HepG2 (cell line): ENCODE measurements around the gene ZNF512B. TPM values are rescaled to one million over a fixed set of nuclear protein-coding genes. Genes with fewer than 3 reads are reported as not detected.

Experiments
- CREB3 ChIP-seq: sonication (generic); formaldehyde crosslinking; IDR thresholded peaks from 2 replicates; pipeline ENCODE4 v1.5.0; 2020; ENCODE audit warnings: missing genetic modification reagents
- CSRNP2 ChIP-seq: sonication (generic); formaldehyde crosslinking; conservative IDR thresholded peaks from 2 replicates; pipeline ENCODE4 v1.8.0; 2022; ENCODE audit warnings: low read depth, missing genetic modification reagents
- GLI4 ChIP-seq: sonication (generic); formaldehyde crosslinking; IDR thresholded peaks from 2 replicates; pipeline ENCODE4 v1.5.1; 2020; ENCODE audit warnings: missing genetic modification reagents, mild to moderate bottlenecking, moderate library complexity, borderline replicate concordance
- HDAC1 ChIP-seq: sonication (generic); formaldehyde crosslinking; IDR thresholded peaks from 2 replicates; pipeline ENCODE4 v1.5.1; 2020; ENCODE audit warnings: mild to moderate bottlenecking, missing genetic modification reagents
- HNRNPUL1 ChIP-seq: fragments of 200-400 bp; formaldehyde crosslinking; IDR thresholded peaks from 2 replicates; pipeline ENCODE4 v1.6.1; 2017; ENCODE audit warnings: low read depth, mild to moderate bottlenecking, low read length, moderate library complexity
- HOXA3 ChIP-seq: sonication (generic); formaldehyde crosslinking; IDR thresholded peaks from 2 replicates; pipeline ENCODE4 v1.5.0; 2020; ENCODE audit warnings: missing genetic modification reagents
- KAT8 ChIP-seq: IDR thresholded peaks from 2 replicates; pipeline ENCODE4 v1.6.1; 2016; ENCODE audit warnings: missing genetic modification reagents, missing compliant biosample characterization
- LCORL ChIP-seq, 2 experiments: fragments of 450-650 bp in 1 of 2; sonication (generic) in 1 of 2; formaldehyde crosslinking in 1 of 2; IDR thresholded peaks; 2 replicates each; pipeline versions ENCODE4 v1.5.0 to v1.6.1; 2017 to 2020; ENCODE audit warnings: antibody characterized with exemption in 1 of 2, missing genetic modification reagents in 1 of 2
- MED1 ChIP-seq: sonication (generic); formaldehyde crosslinking; IDR thresholded peaks from 2 replicates; pipeline ENCODE4 v1.4.0; 2020; ENCODE audit warnings: missing genetic modification reagents
- RORA ChIP-seq: sonication (generic); formaldehyde crosslinking; IDR thresholded peaks from 2 replicates; pipeline ENCODE4 v1.5.0; 2020; ENCODE audit warnings: mild to moderate bottlenecking, missing genetic modification reagents, moderate library complexity
- SRF ChIP-seq: IDR thresholded peaks from 2 replicates; pipeline ENCODE4 v1.6.1; 2011; ENCODE audit warnings: mild to moderate bottlenecking, low read depth, low read length, moderate library complexity
- SYNCRIP ChIP-seq: fragments of 200-400 bp; formaldehyde crosslinking; IDR thresholded peaks from 2 replicates; pipeline ENCODE4 v1.6.1; 2018; ENCODE audit warnings: mild to moderate bottlenecking, low read depth, low read length; ENCODE audit not compliant: insufficient read depth
- TARDBP ChIP-seq: sonication (generic); formaldehyde crosslinking; IDR thresholded peaks from 2 replicates; pipeline ENCODE4 v1.8.0; 2022; ENCODE audit warnings: mild to moderate bottlenecking, missing genetic modification reagents
- ZFX ChIP-seq: sonication (generic); formaldehyde crosslinking; IDR thresholded peaks from 2 replicates; pipeline ENCODE4 v1.4.0; 2020; ENCODE audit warnings: mild to moderate bottlenecking, low read depth, missing genetic modification reagents, moderate library complexity
- ZNF430 ChIP-seq: sonication (generic); formaldehyde crosslinking; IDR thresholded peaks from 2 replicates; pipeline ENCODE4 v1.9.0; 2021; ENCODE audit warnings: mild to moderate bottlenecking, missing genetic modification reagents
- ZNF431 ChIP-seq: sonication (generic); formaldehyde crosslinking; IDR thresholded peaks from 2 replicates; pipeline ENCODE4 v1.9.0; 2022; ENCODE audit warnings: missing genetic modification reagents, low read depth, mild to moderate bottlenecking, borderline replicate concordance
- ZNF468 ChIP-seq: sonication (generic); formaldehyde crosslinking; IDR thresholded peaks from 2 replicates; pipeline ENCODE4 v1.8.0; 2022; ENCODE audit warnings: mild to moderate bottlenecking, moderate library complexity, missing genetic modification reagents
- ZNF496 ChIP-seq: sonication (generic); formaldehyde crosslinking; IDR thresholded peaks from 2 replicates; pipeline ENCODE4 v1.8.1; 2023; ENCODE audit warnings: mild to moderate bottlenecking, moderate library complexity, missing genetic modification reagents; ENCODE audit not compliant: insufficient replicate concordance
- ZNF512B ChIP-seq: sonication (generic); formaldehyde crosslinking; IDR thresholded peaks from 2 replicates; pipeline ENCODE4 v1.5.1; 2020; ENCODE audit warnings: missing genetic modification reagents, mild to moderate bottlenecking, borderline replicate concordance
- ZNF713 ChIP-seq: sonication (generic); formaldehyde crosslinking; IDR thresholded peaks from 2 replicates; pipeline ENCODE4 v1.4.0; 2020; ENCODE audit warnings: mild to moderate bottlenecking, missing genetic modification reagents
- ZNF766 ChIP-seq: sonication (generic); formaldehyde crosslinking; IDR thresholded peaks from 2 replicates; pipeline ENCODE4 v1.5.0; 2020; ENCODE audit warnings: missing genetic modification reagents, borderline replicate concordance
- ZNF83 ChIP-seq: sonication (generic); formaldehyde crosslinking; IDR thresholded peaks from 2 replicates; pipeline ENCODE4 v1.4.0; 2020; ENCODE audit warnings: missing genetic modification reagents, mild to moderate bottlenecking, borderline replicate concordance
- polyA plus RNA-seq, 8 experiments: library from polyadenylated mRNA; depleted of rRNA in 3 of 8; stranded (reverse) in 7 of 8; unstranded in 1 of 8; fragments of >200 nt; fragmentation: Illumina TruSeq in 4 of 8; extraction: Trizol in 4 of 8; gene quantifications; 2 replicates each; pipeline versions ENCODE4 v1.2.1 to v1.2.3, GENCODE V29; 2011 to 2016; ENCODE audit warnings: low read depth in 4 of 8, missing spikeins in 1 of 8, mixed read lengths in 1 of 8; ENCODE audit not compliant: insufficient read depth in 1 of 8
- total RNA-seq, 5 experiments: library from RNA; depleted of rRNA; stranded (reverse); fragments of >200 nt; fragmentation: Illumina TruSeq; extraction: Trizol; gene quantifications; 2 replicates each; pipeline ENCODE4 v1.2.3, GENCODE V29; 2016; ENCODE audit warnings: low read depth in 1 of 5

ZNF512B gene
- total and polyA plus RNA-seq, 2 of the 13 experiments (the other 11 are each of a cell fraction or from before 2014, with no cell fraction given), result 11.5 to 30.6 TPM

GRCh38 chr20:63955827-63956663 lies 13.7 kb downstream of the ZNF512B start, which contains the start of gene UCKL1 (continued):
- TF ChIP-seq ZFX (CRISPR knock-in tag) (peak; percentile 100), ZNF496 (CRISPR knock-in tag) (no peak), CSRNP2 (CRISPR knock-in tag) (peak; percentile 53; the same call in 1 of the 2 replicates), ZNF512B (CRISPR knock-in tag) (no peak), HOXA3 (CRISPR knock-in tag) (peak; percentile 94), ZNF713 (peak; percentile 97), MED1 (peak; percentile 95), KAT8 (CRISPR knock-in tag) (peak; percentile 91), CREB3 (CRISPR knock-in tag) (peak; percentile 98), SRF (peak; percentile 5; the same call in 1 of the 2 replicates), ZNF468 (CRISPR knock-in tag) (no peak), RORA (peak; percentile 91; the same call in 1 of the 2 replicates), ZNF766 (CRISPR knock-in tag) (peak; percentile 97), SYNCRIP (no peak), ZNF83 (CRISPR knock-in tag) (peak; percentile 94; the same call in 1 of the 2 replicates), HNRNPUL1 (no peak; the same call in 1 of the 2 replicates), HDAC1 (CRISPR knock-in tag) (peak; percentile 93), ZNF431 (CRISPR knock-in tag) (peak; percentile 96), TARDBP (CRISPR knock-in tag) (peak; percentile 82), LCORL (IDR thresholded peaks at IDR 0.05) (no peak), LCORL (CRISPR knock-in tag; IDR thresholded peaks at IDR 0.05) (peak; percentile 13; the same call in 1 of the 2 replicates), GLI4 (peak; percentile 99), ZNF430 (CRISPR knock-in tag) (peak; percentile 99)
